HTR-8/SVneo (cell line): Measurements from ENCODE around the gene CENPN.

ENCODE experiments used
- DNase-seq: peaks from one replicate; pipeline ENCODE4 v3.0.0; 2011; ENCODE audit warnings: low spot score, mixed read lengths; ENCODE audit not compliant: insufficient read length
- FAIRE-seq: peaks from 2 replicates; lab custom pipeline; 2011; peaks lifted over from hg19 to GRCh38; lab: Jason Lieb, UNC

Gene CENPN

DNA sequence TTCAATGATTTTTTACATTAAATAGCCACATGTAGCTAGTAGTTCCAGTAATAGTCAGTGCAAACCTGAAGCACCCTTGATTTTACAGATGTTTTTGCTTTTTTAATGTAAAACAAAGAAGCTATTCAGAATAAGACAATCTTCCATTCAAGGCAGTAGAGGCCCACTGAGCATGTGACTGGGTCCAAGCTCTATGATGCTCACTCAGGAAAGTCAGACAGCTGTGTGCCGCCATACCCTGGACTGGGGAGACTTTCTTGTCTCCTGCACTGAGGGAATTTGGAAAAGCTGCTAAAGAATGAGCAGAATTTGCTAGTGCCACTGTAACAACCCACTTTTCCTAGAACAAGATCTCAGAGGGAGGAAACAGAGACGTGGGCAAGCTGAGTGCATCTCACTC, 11.5 kb downstream of the CENPN start:
- FAIRE-seq (no peak), DNase-seq (no peak)

DNA sequence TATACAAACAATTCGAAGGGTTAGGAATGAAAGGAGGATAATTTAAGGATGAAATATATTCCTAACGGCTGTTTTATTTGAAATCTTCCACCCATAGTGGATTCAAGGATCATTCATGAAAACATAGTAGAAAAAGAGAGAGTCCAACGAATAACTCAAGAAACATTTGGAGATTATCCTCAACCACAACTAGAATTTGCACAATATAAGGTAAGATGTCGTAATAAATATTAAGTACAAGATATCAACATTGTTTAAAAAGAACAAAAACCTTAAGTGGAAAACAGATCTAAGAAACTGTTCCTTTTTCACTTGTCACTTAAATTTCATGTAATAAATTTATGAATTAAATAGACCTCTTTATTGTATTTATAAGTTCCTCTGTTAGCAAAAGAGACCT, 19.4 kb downstream of the CENPN start:
- no peak for DNase-seq
- no peak for FAIRE-seq

DNA sequence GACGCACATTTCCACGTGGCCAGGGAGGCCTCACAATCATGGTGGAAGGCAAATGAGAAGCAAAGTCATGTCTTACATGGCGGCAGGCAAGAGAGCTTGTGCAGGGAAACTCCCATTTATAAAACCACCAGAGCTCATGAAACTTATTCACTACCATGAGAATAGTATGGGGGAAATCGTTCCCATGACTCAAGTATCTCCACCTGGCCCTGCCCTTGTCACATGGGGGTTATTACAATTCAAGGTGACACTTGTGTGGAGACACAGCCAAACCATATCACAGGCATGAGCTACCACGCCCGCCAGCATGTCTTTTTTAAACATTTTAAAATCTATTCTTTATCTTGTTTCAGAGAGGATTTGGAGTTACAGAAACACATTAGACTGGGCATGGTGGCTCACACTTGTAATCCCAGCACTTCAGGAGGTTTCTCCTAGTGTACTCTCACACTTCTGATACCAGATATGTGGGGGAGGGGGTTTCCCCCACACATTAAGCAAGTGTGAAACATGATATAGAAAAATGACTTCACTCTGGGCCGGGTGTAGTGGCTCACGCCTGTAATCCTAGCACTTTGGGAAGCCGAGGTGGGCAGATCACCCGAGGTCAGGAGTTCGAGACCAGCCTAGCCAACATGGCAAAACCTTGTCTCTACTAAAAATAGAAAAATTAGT, 23.1 kb downstream of the CENPN start:
- no peak for FAIRE-seq
- DNase-seq = no peak

GRCh38 chr16:81035398-81035974, 28.5 kb downstream of the CENPN start, which contains the start of gene ATMIN:
TSS of gene ATMIN (plus strand) at chr16:81035842. CDS start at chr16:81035871, 29 bp downstream.
- DNase-seq (peak; percentile 91), FAIRE-seq (peak; percentile 93)

- FAIRE-seq (peak; percentile 23), DNase-seq (peak; percentile 25)
Measured at GRCh38 chr16:81035975-81036750, 29.1 kb downstream of the CENPN start.

DNA sequence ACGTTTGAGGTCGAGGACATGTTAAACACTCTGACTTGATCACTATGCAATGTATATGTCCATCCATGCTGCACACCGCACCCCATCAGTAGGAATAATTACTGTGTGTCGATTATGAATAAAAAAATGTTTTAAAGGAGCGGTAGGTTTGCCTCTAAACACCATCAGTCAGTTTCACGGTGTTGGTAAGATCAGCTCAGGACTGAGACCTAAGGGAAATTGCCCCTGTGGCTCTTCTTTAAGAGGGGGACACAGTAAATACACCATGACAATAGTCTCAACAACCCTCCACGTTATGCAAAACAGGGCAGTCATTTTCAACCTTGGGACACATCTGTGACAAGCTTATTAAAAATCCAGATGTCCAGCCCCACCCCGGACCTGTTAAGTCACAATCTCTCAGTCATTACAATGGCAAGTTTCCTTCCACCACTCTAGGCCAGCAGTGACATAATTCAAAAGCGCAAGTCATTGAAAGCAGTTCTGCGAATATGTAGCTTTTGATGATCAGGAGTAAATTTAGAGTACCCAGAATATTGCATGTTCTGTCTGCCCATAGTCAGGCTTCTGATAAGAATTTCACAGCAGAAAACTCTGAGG, 29.8 kb downstream of the CENPN start:
- peak; percentile 51 for FAIRE-seq
- DNase-seq = no peak

GRCh38 chr16:81040131-81040530, 33.1 kb downstream of the CENPN start:
- FAIRE-seq (no peak), DNase-seq (no peak)

DNA sequence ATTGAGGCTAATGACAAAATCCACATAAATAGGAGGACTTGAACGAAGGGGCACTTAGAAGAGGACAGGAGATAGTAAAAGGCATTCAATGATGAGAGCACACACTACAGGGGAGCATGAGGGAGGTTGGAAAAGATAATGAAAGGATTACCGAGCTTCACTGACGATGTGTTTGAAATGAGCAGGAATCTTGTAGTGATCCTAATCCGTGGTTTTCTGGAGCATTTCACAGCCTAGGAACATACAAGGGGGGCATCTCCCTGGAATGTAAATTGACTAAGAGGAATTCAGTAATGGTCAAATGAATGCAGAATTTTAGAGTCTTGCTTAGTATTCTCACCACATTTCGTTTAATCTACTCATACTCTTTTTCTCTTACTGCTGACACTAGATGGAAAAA, 33.8 kb downstream of the CENPN start:
- FAIRE-seq (no peak), DNase-seq (no peak)

DNA sequence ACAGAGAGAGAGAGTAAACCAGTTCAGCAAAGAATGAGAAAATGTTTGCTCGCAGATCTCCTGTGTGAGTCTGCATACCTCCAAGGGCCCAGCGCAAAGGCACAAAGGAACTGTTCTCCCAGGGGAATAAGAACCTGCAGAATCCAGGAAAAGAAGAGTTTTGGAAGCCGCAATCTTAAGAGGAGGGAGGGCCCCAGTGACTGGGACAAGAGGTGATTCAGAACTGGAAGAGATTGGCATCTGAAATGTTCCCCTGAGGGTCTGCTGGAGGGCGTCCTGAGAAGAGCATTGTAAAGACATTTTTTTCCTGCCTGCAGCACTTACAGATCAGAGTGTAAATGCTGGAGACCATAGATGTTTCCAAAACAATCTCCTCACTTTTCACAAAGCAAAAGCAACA, 34.7 kb downstream of the CENPN start:
- no peak for DNase-seq
- FAIRE-seq = no peak

GRCh38 chr16:81042821-81043220, 35.8 kb downstream of the CENPN start:
- FAIRE-seq (no peak), DNase-seq (no peak)

DNA sequence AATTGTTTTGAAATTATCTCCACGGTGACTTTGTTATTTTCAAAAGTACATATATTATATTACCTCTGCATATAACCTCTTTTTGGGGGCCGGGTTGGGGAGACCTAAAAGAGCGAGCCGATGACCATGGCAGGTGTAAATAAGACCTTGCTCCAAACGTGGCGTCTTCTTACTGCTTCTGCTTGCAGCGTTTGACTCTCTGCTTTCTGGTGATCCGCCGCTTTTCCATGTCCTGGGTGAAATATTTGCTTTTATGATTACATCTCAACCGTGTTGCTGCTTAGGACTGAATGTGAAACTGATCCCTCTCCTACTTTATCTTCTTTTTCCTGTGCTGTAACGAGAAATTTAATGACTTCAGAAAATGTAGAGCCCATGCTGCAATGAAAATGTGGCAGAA, 46.7 kb downstream of the CENPN start:
- FAIRE-seq (no peak), DNase-seq (no peak)

- FAIRE-seq = no peak
- DNase-seq = no peak
Measured at GRCh38 chr16:81060576-81061306, 53.7 kb downstream of the CENPN start.

- FAIRE-seq = no peak
- no peak for DNase-seq
Measured at GRCh38 chr16:81061307-81061640, 54.3 kb downstream of the CENPN start.

DNA sequence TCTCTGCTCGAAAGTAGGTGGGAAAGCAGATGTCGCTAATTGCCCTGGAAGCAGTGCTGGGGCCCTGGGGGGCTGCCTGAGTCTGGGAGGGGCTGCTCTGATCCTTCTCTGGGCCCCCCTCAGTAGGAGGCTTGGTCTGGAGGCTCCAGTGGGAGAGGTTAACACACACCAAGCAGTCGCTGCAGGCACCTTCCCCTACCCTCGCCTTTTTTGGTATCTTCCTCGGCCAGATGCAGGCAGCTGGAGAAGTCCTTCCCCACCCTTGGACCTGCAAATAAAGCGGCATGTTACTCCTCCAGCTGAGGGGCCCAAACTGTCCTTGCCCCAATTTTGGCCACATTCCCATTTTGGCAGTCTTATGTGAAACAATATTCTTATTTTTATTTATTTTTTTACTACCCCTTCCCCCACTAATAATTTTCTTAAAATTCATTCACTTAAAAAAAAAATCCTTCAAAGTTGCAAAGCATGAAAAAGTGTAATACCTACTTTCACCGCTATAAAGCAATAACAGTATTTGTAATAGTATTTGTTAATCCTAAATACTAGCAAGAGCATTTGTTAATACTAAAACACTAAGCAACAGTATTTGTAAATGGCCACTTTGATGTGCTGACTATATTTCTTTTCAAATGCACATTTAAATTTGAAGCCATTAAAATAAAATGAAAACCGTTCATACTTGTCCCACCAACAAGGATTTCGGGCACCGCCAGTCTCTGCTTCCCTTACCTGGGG, 55.0 kb downstream of the CENPN start:
- FAIRE-seq = no peak
- no peak for DNase-seq

- FAIRE-seq (no peak), DNase-seq (no peak)
Measured at GRCh38 chr16:81066681-81067080, 59.7 kb downstream of the CENPN start.

GRCh38 chr16:81067166-81067565, 60.2 kb downstream of the CENPN start:
- FAIRE-seq = no peak
- DNase-seq = no peak

GRCh38 chr16:81069063-81069462, 62.0 kb downstream of the CENPN start:
- no peak for DNase-seq
- no peak for FAIRE-seq

- peak; percentile 13 for FAIRE-seq
- no peak for DNase-seq
Measured at GRCh38 chr16:81070979-81071378, 64.0 kb downstream of the CENPN start.

DNA sequence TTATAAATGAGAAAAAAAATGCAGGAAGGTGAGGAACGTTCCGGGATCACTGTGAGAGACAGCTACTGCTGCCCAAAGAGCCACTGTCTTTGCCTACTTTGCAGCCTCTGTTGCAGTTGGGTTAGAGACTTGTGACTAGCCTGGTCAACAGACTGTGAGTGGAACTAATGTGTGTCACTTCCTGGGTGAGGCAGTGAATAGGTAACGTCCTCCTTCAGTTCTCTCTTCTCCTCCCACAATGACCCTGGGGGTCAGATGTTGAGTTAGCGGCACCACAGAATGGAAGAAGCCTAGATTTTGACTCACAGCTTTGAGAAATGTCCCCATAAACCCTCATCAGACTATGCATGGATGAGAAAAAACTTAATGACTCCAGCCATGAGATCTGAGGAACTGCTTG, 64.8 kb downstream of the CENPN start:
- DNase-seq = peak; percentile 35
- FAIRE-seq = peak; percentile 16
